IMR-90 (cell line): Measurements from ENCODE around the gene POU2AF1. TPM values are rescaled to one million over a fixed set of nuclear protein-coding genes. Genes with fewer than 3 reads are reported as not detected.

Source experiments
- ATAC-seq: fragments of 200-7000 bp; cut with Tn5 transposase; 2 replicates; pipeline ENCODE4 v1.9.1; 2020; ENCODE audit warnings: low read depth, mild to moderate bottlenecking, moderate library complexity
- BruUV-seq: library from RNA; stranded (reverse); fragments of 400-500 nt; replicated peaks from 2 replicates; lab custom pipeline; 2021; lab: Mats Ljungman, UMichigan
- CTCF ChIA-PET: fragments of 300-600 bp; formaldehyde crosslinking; extraction: SDS; loops from one replicate; lab custom pipeline; 2021; ENCODE audit warnings: antibody characterized with exemption; lab: Yijun Ruan, JAX
- POLR2A ChIA-PET: fragments of 300-600 bp; sonication (Branson Sonifier 250); formaldehyde crosslinking; loops from one replicate; lab custom pipeline; 2022; ENCODE audit warnings: antibody characterized with exemption; ENCODE audit not compliant: unreplicated experiment; lab: Charles Lee
- DNase-seq: peaks from one replicate; pipeline ENCODE4 v3.0.0; 2013
- H2AFZ ChIP-seq: replicated peaks from 2 replicates; pipeline ENCODE3; 2013; ENCODE audit warnings: low read length, mild to moderate bottlenecking; ENCODE audit not compliant: poor library complexity
- H2AK5ac ChIP-seq: 2 replicates; pipeline ENCODE4 v1.6.1; 2013; ENCODE audit warnings: low read depth, low read length, inconsistent platforms
- H2AK9ac ChIP-seq: replicated peaks from 2 replicates; pipeline ENCODE3; 2013; ENCODE audit warnings: mild to moderate bottlenecking, low read depth, low read length, moderate library complexity; ENCODE audit not compliant: poor library complexity
- H2BK120ac ChIP-seq: 2 replicates; pipeline ENCODE4 v1.6.1; 2013; ENCODE audit warnings: low read depth, low read length, inconsistent platforms
- H2BK15ac ChIP-seq: 3 replicates; pipeline ENCODE4 v1.6.1; 2013; ENCODE audit warnings: low read depth, low read length, inconsistent platforms
- H2BK20ac ChIP-seq: 2 replicates; pipeline ENCODE4 v1.6.1; 2013; ENCODE audit warnings: low read depth, mild to moderate bottlenecking, inconsistent platforms, low read length, moderate library complexity
- H2BK5ac ChIP-seq: 2 replicates; pipeline ENCODE4 v1.6.1; 2013; ENCODE audit warnings: mild to moderate bottlenecking, low read depth, low read length, inconsistent platforms; ENCODE audit not compliant: poor library complexity, severe bottlenecking
- H3K14ac ChIP-seq: replicated peaks from 2 replicates; pipeline ENCODE4 v1.6.1; 2013; ENCODE audit warnings: low read depth, low read length, inconsistent platforms
- H3K18ac ChIP-seq: 2 replicates; pipeline ENCODE4 v1.6.1; 2013; ENCODE audit warnings: low read depth, low read length, control low read depth
- H3K23ac ChIP-seq: 2 replicates; pipeline ENCODE4 v1.6.1; 2013; ENCODE audit warnings: low read depth, low read length, inconsistent platforms
- H3K27ac ChIP-seq: 2 replicates; pipeline ENCODE4 v1.5.1; 2013; ENCODE audit warnings: mild to moderate bottlenecking, control low read depth, low read length; ENCODE audit not compliant: insufficient read depth
- H3K27me3 ChIP-seq: 2 replicates; pipeline ENCODE4 v1.6.1; 2013; ENCODE audit warnings: low read length; ENCODE audit not compliant: control insufficient read depth, insufficient read depth
- H3K36me3 ChIP-seq: 2 replicates; pipeline ENCODE4 v1.6.1; 2013; ENCODE audit warnings: low read length, mixed read lengths; ENCODE audit not compliant: control insufficient read depth, insufficient read depth
- H3K4ac ChIP-seq: 2 replicates; pipeline ENCODE4 v1.6.1; 2013; ENCODE audit warnings: low read depth, low read length, inconsistent platforms
- H3K4me1 ChIP-seq: 2 replicates; pipeline ENCODE4 v1.6.1; 2013; ENCODE audit warnings: low read length, mixed read lengths; ENCODE audit not compliant: control insufficient read depth, insufficient read depth
- H3K4me2 ChIP-seq: 2 replicates; pipeline ENCODE4 v1.6.1; 2013; ENCODE audit warnings: low read depth, mild to moderate bottlenecking, control low read depth, low read length, moderate library complexity
- H3K4me3 ChIP-seq: 2 replicates; pipeline ENCODE4 v1.5.1; 2013; ENCODE audit warnings: low read depth, mild to moderate bottlenecking, control low read depth, low read length, moderate library complexity; ENCODE audit not compliant: insufficient read depth
- H3K56ac ChIP-seq: 2 replicates; pipeline ENCODE4 v1.6.1; 2013; ENCODE audit warnings: low read length, inconsistent platforms; ENCODE audit not compliant: insufficient read depth; ENCODE audit errors: extremely low read depth
- H3K79me1 ChIP-seq, 2 experiments: 2 replicates each; pipeline ENCODE4 v1.6.1; 2013; ENCODE audit warnings: low read length in 2 of 2, inconsistent platforms in 1 of 2, low read depth in 1 of 2
- H3K9ac ChIP-seq: 2 replicates; pipeline ENCODE4 v1.6.1; 2013; ENCODE audit warnings: low read depth, low read length, control low read depth
- H3K9me1 ChIP-seq: 2 replicates; pipeline ENCODE4 v1.6.1; 2013; ENCODE audit warnings: low read length, inconsistent platforms; ENCODE audit not compliant: insufficient read depth
- H3K9me3 ChIP-seq: 2 replicates; pipeline ENCODE4 v1.6.1; 2013; ENCODE audit warnings: low read length; ENCODE audit not compliant: control insufficient read depth, insufficient read depth
- H4K20me1 ChIP-seq: 2 replicates; pipeline ENCODE4 v1.6.1; 2013; ENCODE audit warnings: low read length, inconsistent platforms; ENCODE audit not compliant: insufficient read depth
- H4K5ac ChIP-seq: 2 replicates; pipeline ENCODE4 v1.6.1; 2013; ENCODE audit warnings: mild to moderate bottlenecking, low read depth, low read length, control low read depth
- H4K8ac ChIP-seq, 2 experiments: 2 replicates each; pipeline ENCODE4 v1.6.1; 2013; ENCODE audit warnings: low read depth in 2 of 2, low read length in 2 of 2, control low read depth in 1 of 2, inconsistent platforms in 1 of 2
- H4K91ac ChIP-seq: 2 replicates; pipeline ENCODE4 v1.6.1; 2013; ENCODE audit warnings: low read depth, low read length, inconsistent platforms; ENCODE audit not compliant: insufficient read depth
- BHLHE40 ChIP-seq: fragments of 150-350 bp; IDR thresholded peaks from 2 replicates; pipeline ENCODE4 v1.6.1; 2016; ENCODE audit warnings: mild to moderate bottlenecking, low read depth, low read length
- CHD1 ChIP-seq: IDR thresholded peaks from 2 replicates; pipeline ENCODE4 v1.6.1; 2012; ENCODE audit warnings: low read depth, low read length, improper control_type of control experiment
- ELK1 ChIP-seq: fragments of 150-350 bp; IDR thresholded peaks from 2 replicates; pipeline ENCODE4 v1.6.1; 2016; ENCODE audit warnings: low read depth, mild to moderate bottlenecking, low read length, moderate library complexity, borderline replicate concordance
- FOS ChIP-seq: fragments of 150-350 bp; IDR thresholded peaks from 2 replicates; pipeline ENCODE4 v1.6.1; 2016; ENCODE audit warnings: low read depth, low read length
- MAFK ChIP-seq: IDR thresholded peaks from 2 replicates; pipeline ENCODE4 v1.6.1; 2012; ENCODE audit warnings: low read depth, low read length, improper control_type of control experiment
- RAD21 ChIP-seq: IDR thresholded peaks from 2 replicates; pipeline ENCODE4 v1.6.1; 2012; ENCODE audit warnings: low read length, improper control_type of control experiment
- RFX5 ChIP-seq: IDR thresholded peaks from 2 replicates; pipeline ENCODE4 v1.8.0; 2012; ENCODE audit warnings: low read depth, mild to moderate bottlenecking, low read length, moderate library complexity
- USF2 ChIP-seq: fragments of 150-350 bp; IDR thresholded peaks from 2 replicates; pipeline ENCODE4 v1.6.1; 2017; ENCODE audit warnings: mild to moderate bottlenecking, antibody characterized with exemption, low read length, low read depth
- WGBS, 2 experiments: methylation state at CpG; one replicate each; pipeline versions ENCODE4 v1.1.5 to v1.1.7; 2013; ENCODE audit warnings: missing lambda C conversion rate in 2 of 2; ENCODE audit not compliant: insufficient read length in 1 of 2; ENCODE audit errors: extremely low coverage in 2 of 2; 5-methylcytosine and 5-hydroxymethylcytosine counted together
- dilution Hi-C: fragments of 300-500 bp; cut with HindIII; formaldehyde crosslinking; loops from one replicate; pipeline ENCODE4 v1.14.3; 2018; ENCODE audit warnings: low sequenced_read_pairs; ENCODE audit not compliant: unreplicated experiment
- in situ Hi-C: fragments of 300-500 bp; cut with MboI; formaldehyde crosslinking; loops from 3 replicates; pipeline ENCODE4 v1.14.3; 2019; ENCODE audit warnings: low sequenced_read_pairs, inconsistent platforms, mixed read lengths
- intact Hi-C: fragments of 100-400 bp; cut with micrococcal nuclease; formaldehyde crosslinking; loops from 2 replicates; pipeline ENCODE4 v1.10.0; 2022
- polyA plus RNA-seq, 3 experiments: library from polyadenylated mRNA; depleted of rRNA; stranded (reverse); fragments of >200 nt; gene quantifications; 2 replicates each; pipeline ENCODE4 v1.2.3, GENCODE V29; 2012; ENCODE audit warnings: low replicate concordance in 1 of 3
- total RNA-seq: library from RNA; depleted of rRNA; stranded (reverse); fragments of >200 nt; gene quantifications from 2 replicates; pipeline ENCODE4 v1.2.3, GENCODE V29; 2012

The POU2AF1 gene
- total and polyA plus RNA-seq, 2 of the 4 experiments (the other 2 are of a cell fraction): not detected

- ChIA-PET POLR2A (no interaction called here), CTCF (no interaction called here)
- in situ Hi-C loops: no loop called here
- Histone ChIP-seq H3K23ac (no peak overlapping the region), H3K14ac (no peak overlapping the region), H3K36me3 (no peaks in the 10 kb centered on the region), H4K5ac (no peak overlapping the region), H3K4me1 (peaks cover 5% of the 10 kb centered on the region; the same call in 1 of the 2 replicates), H4K91ac (no peak overlapping the region), H2AK9ac (no peak overlapping the region), H3K27me3 (peaks cover 15% of the 10 kb centered on the region), H2BK120ac (no peak overlapping the region), H3K79me1 (no peaks in the 10 kb centered on the region), H3K9ac (no peak overlapping the region), H3K27ac (no peak overlapping the region), H2AK5ac (no peak overlapping the region), H3K9me3 (no peaks in the 10 kb centered on the region), H3K4me2 (no peak overlapping the region), H4K8ac (no peak overlapping the region), H2BK20ac (no peak overlapping the region), H3K9me1 (no peaks in the 10 kb centered on the region), H2BK5ac (no peak overlapping the region), H3K56ac (no peak overlapping the region), H3K4ac (no peak overlapping the region), H3K18ac (no peak overlapping the region), H2AFZ (no peak overlapping the region), H2BK15ac (no peak overlapping the region), H4K20me1 (no peaks in the 10 kb centered on the region), H3K4me3 (no peak overlapping the region)
- ATAC-seq (no peak), DNase-seq (no peak)
- no TSS peak for BruUV-seq
- dilution Hi-C loops: no loop called here
- intact Hi-C loops: no loop called here
- TF ChIP-seq BHLHE40 (no peak), FOS (no peak), RFX5 (no peak), RAD21 (no peak), CHD1 (no peak), MAFK (no peak), USF2 (no peak), ELK1 (no peak)
- WGBS, 2 experiments: 60% methylated on average over 1 of the region's 4 CpGs; no CpG with 5 or more reads in 1 of the 2 experiments
Measured at GRCh38 chr11:111336062-111336461, 43.0 kb downstream of the POU2AF1 start.
